K562 (cell line): ENCODE measurements around the gene TMEM214. TPM values are rescaled to one million over a fixed set of nuclear protein-coding genes. Genes with fewer than 3 reads are reported as not detected.

Experiments used
- CBFA2T2 ChIP-seq: fragments of 450-650 bp; conservative IDR thresholded peaks from 2 replicates; pipeline ENCODE4 v1.6.1; 2017; ENCODE audit warnings: mild to moderate bottlenecking
- CHCHD3 ChIP-seq: fragments of 250-450 bp; sonication (Bioruptor Pico); IDR thresholded peaks from 2 replicates; pipeline ENCODE4 v2.1.2; 2022; ENCODE audit warnings: mild to moderate bottlenecking
- ESRRB ChIP-seq: fragments of 250-450 bp; sonication (Bioruptor Pico); IDR thresholded peaks from 2 replicates; pipeline ENCODE4 v1.5.0; 2020; ENCODE audit warnings: mild to moderate bottlenecking, moderate library complexity, borderline replicate concordance
- JUN ChIP-seq, 2 experiments: sonication (generic) in 1 of 2; formaldehyde crosslinking in 1 of 2; IDR thresholded peaks; 2 replicates each; pipeline versions ENCODE4 v1.6.1 to v1.8.0; 2012 to 2022; ENCODE audit warnings: borderline replicate concordance in 2 of 2, mild to moderate bottlenecking in 2 of 2, improper control_type of control experiment in 1 of 2, low read depth in 1 of 2, low read length in 1 of 2, missing genetic modification reagents in 1 of 2
- MED1 ChIP-seq: sonication (generic); formaldehyde crosslinking; IDR thresholded peaks from 2 replicates; pipeline ENCODE4 v1.8.1; 2023; ENCODE audit warnings: missing genetic modification reagents, borderline replicate concordance
- NFE2 ChIP-seq: IDR thresholded peaks from 2 replicates; pipeline ENCODE4 v1.6.1; 2014; ENCODE audit warnings: antibody characterized with exemption, low read depth
- PHF8 ChIP-seq: fragments of 200-600 bp; sonication (generic); IDR thresholded peaks from 2 replicates; pipeline ENCODE4 v1.6.1; 2012; ENCODE audit warnings: mixed run types, mild to moderate bottlenecking, inconsistent platforms, low read length, moderate library complexity, borderline replicate concordance
- RBBP5 ChIP-seq: fragments of 200-600 bp; sonication (generic); IDR thresholded peaks from 2 replicates; pipeline ENCODE4 v1.6.1; 2012; ENCODE audit warnings: borderline replicate concordance, mild to moderate bottlenecking, low read length, control low read depth, inconsistent platforms; ENCODE audit not compliant: insufficient read depth, poor library complexity, severe bottlenecking
- RFX5 ChIP-seq: IDR thresholded peaks from 2 replicates; pipeline ENCODE4 v1.6.1; 2011; ENCODE audit warnings: low read depth, mild to moderate bottlenecking, improper control_type of control experiment, low read length
- RNF2 ChIP-seq: sonication (generic); IDR thresholded peaks from 2 replicates; pipeline ENCODE4 v1.6.1; 2016
- SAFB2 ChIP-seq: fragments of 200-400 bp; formaldehyde crosslinking; IDR thresholded peaks from 2 replicates; pipeline ENCODE4 v1.6.1; 2018; ENCODE audit warnings: borderline replicate concordance, low read length, low read depth, moderate library complexity; ENCODE audit not compliant: severe bottlenecking
- SIN3A ChIP-seq, 2 experiments: fragments of 150-350 bp in 1 of 2; IDR thresholded peaks; 2 replicates each; pipeline ENCODE4 v1.6.1; 2011 to 2016; ENCODE audit warnings: borderline replicate concordance in 2 of 2, low read depth in 2 of 2, low read length in 2 of 2, mild to moderate bottlenecking in 2 of 2, moderate library complexity in 2 of 2; ENCODE audit not compliant: control insufficient read depth in 1 of 2
- SMARCA4 ChIP-seq: fragments of 450-650 bp; IDR thresholded peaks from 2 replicates; pipeline ENCODE4 v1.6.1; 2016
- SMARCE1 ChIP-seq: fragments of 450-650 bp; IDR thresholded peaks from 2 replicates; pipeline ENCODE4 v1.7.1; 2016; ENCODE audit warnings: mild to moderate bottlenecking
- YY1 ChIP-seq, 3 experiments: IDR thresholded peaks; 2 replicates each; pipeline ENCODE4 v1.6.1; 2011; ENCODE audit warnings: low read length in 2 of 3, mild to moderate bottlenecking in 2 of 3, moderate library complexity in 2 of 3, borderline replicate concordance in 1 of 3, control low read depth in 1 of 3, low read depth in 1 of 3; ENCODE audit not compliant: insufficient read depth in 3 of 3, insufficient replicate concordance in 2 of 3, control insufficient read depth in 1 of 3, insufficient read length in 1 of 3; ENCODE audit errors: extremely low read depth in 1 of 3
- ZBTB7A ChIP-seq: IDR thresholded peaks from 2 replicates; pipeline ENCODE4 v1.6.1; 2011; ENCODE audit warnings: low read depth, mild to moderate bottlenecking, low read length, moderate library complexity, borderline replicate concordance; ENCODE audit not compliant: control insufficient read depth
- ZNF274 ChIP-seq: IDR thresholded peaks from 2 replicates; pipeline ENCODE4 v1.6.1; 2011; ENCODE audit warnings: low read depth, mild to moderate bottlenecking, low read length, moderate library complexity, borderline replicate concordance
- ZNF408 ChIP-seq: fragments of 250-450 bp; sonication (Bioruptor Pico); IDR thresholded peaks from 2 replicates; pipeline ENCODE4 v1.4.0; 2020; ENCODE audit warnings: low read depth, mild to moderate bottlenecking, moderate library complexity
- ZNF717 ChIP-seq: fragments of 250-450 bp; sonication (Bioruptor Pico); IDR thresholded peaks from 2 replicates; pipeline ENCODE4 v1.5.0; 2021
- polyA plus RNA-seq, 8 experiments: library from polyadenylated mRNA; depleted of rRNA in 4 of 8; stranded (reverse) in 5 of 8; unstranded in 3 of 8; fragments of >200 nt; fragmentation: Nextera tagmentation in 2 of 8; fragmentation: Illumina TruSeq in 1 of 8; extraction: Ambion mirVana in 2 of 8; extraction: Trizol in 1 of 8; gene quantifications; 2 replicates each; pipeline versions ENCODE4 v1.2.1 to v1.2.3, GENCODE V29; 2011 to 2014; ENCODE audit warnings: inconsistent platforms in 1 of 8, missing spikeins in 1 of 8
- total RNA-seq, 7 experiments: library from RNA; depleted of rRNA in 6 of 7; stranded (reverse); fragments of >200 nt in 6 of 7; fragmentation: Illumina TruSeq in 2 of 7; extraction: Trizol in 2 of 7; gene quantifications; 2 replicates each; pipeline versions ENCODE4 v1.2.1 to v1.2.3, GENCODE V29; 2011 to 2021; ENCODE audit warnings: low replicate concordance in 1 of 7
- TF ChIP-seq, protein P1 (sequence below): fragments of 250-450 bp; sonication (Bioruptor Pico); IDR thresholded peaks from 2 replicates; pipeline ENCODE4 v1.5.0; 2021; ENCODE audit warnings: mild to moderate bottlenecking, moderate library complexity
- TF ChIP-seq, protein P2 (sequence below): fragments of 450-650 bp; IDR thresholded peaks from 2 replicates; pipeline ENCODE4 v1.6.1; 2017; ENCODE audit warnings: antibody characterized with exemption, mild to moderate bottlenecking

TMEM214 gene
- total and polyA plus RNA-seq, 9 of the 15 experiments (the other 6 are each of a cell fraction or from before 2014, with no cell fraction given) = 11.4 to 81.4 (median 44.1) TPM

DNA sequence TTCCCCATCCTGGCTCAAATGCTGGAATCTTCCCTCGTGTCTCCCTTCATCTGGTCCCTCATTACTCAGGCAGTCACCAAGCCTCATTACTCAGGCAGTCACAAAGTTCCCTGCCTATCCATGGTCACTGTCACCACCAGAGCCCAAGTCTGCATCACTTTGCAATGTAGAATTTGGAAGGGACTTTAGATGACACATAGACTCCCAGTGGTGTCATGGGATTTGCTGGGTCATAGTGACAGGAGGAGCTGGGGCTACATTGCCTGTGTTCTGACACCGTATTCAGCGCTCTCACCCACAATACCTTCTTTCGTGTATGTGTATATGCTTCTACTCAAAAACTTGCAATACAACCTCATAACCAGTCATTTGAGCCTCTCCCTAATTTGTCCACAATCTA is 43.6 kb downstream of the TMEM214 start (continued):
- TF ChIP-seq, protein P1, sequence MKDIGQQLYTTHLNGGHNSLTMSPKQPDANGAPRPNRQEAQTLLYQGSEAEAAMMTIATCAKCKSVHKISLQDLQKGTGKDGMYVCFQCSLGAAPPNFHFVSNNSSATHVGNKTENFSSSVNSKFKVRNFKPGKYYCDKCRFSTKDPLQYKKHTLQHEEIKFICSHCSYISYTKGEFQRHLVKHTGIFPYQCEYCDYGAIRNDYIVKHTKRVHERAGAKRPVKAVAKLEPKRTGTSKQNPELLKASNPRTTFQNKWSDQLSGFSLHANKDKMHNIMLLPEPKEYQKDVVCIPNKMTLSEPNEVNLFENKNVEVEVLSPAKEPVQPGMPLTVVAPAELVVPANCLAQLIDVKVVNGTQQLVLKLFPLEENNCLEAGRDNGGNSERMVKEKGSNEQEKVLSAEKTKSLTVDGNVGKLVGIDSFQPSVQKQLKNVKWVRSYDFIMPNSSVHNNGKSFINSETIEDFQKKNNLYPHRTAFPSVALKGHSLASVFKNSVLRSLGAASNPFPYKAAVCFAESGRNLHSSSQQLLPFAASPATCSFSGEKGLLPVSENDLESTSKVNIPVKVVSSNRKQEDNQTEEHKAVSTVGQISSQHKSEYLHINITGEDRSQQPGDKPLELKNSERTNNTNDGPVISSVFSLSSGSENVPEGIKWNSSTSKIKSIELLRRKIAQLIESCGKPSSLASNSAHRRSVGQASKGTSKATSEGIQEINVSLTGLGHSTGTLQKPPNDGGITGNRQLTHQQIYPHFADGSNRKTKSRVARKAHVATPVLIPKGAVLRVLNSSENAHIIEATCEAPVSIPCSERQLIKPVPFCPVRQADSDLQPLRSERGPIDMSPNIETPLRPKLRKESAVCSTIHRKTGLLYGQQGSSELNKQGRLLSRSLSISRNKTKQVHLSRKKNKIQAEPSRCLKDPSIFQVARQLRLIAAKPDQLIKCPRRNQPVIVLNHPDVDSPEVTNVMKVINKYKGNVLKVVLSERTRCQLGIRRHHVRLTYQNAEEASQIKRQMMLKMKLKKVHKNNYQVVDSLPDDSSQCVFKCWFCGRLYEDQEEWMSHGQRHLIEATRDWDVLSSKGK (CRISPR knock-in tag) = no peak
- TF ChIP-seq RBBP5 (no peak), RNF2 (no peak), SAFB2 (no peak), CHCHD3 (CRISPR knock-in tag) (no peak), SIN3A (IDR thresholded peaks at IDR 0.05; ENCODE audit: borderline replicate concordance in 2 of 2, control insufficient read depth in 1 of 2, low read depth in 2 of 2, low read length in 2 of 2) (no peak), ZNF274 (no peak), RFX5 (no peak), ZNF408 (CRISPR knock-in tag) (no peak), ZBTB7A (no peak), NFE2 (peak; percentile 83), SMARCE1 (no peak), CBFA2T2 (no peak), PHF8 (no peak), JUN (IDR thresholded peaks at IDR 0.05; ENCODE audit: borderline replicate concordance, low read depth, low read length) (0 out of 2 replicates have a peak, but pooled peaks have one; percentile 27), JUN (CRISPR knock-in tag; IDR thresholded peaks at IDR 0.05; ENCODE audit: borderline replicate concordance) (no peak), SMARCA4 (peak; percentile 32), YY1 (IDR thresholded peaks at IDR 0.05; ENCODE audit: borderline replicate concordance in 1 of 3, control insufficient read depth in 1 of 3, extremely low read depth in 1 of 3, insufficient read depth in 3 of 3, insufficient read length in 1 of 3, insufficient replicate concordance in 2 of 3, low read depth in 1 of 3, low read length in 2 of 3) (no peak), MED1 (CRISPR knock-in tag) (no peak), ESRRB (CRISPR knock-in tag) (no peak), ZNF717 (CRISPR knock-in tag) (no peak)
- TF ChIP-seq, protein P2, sequence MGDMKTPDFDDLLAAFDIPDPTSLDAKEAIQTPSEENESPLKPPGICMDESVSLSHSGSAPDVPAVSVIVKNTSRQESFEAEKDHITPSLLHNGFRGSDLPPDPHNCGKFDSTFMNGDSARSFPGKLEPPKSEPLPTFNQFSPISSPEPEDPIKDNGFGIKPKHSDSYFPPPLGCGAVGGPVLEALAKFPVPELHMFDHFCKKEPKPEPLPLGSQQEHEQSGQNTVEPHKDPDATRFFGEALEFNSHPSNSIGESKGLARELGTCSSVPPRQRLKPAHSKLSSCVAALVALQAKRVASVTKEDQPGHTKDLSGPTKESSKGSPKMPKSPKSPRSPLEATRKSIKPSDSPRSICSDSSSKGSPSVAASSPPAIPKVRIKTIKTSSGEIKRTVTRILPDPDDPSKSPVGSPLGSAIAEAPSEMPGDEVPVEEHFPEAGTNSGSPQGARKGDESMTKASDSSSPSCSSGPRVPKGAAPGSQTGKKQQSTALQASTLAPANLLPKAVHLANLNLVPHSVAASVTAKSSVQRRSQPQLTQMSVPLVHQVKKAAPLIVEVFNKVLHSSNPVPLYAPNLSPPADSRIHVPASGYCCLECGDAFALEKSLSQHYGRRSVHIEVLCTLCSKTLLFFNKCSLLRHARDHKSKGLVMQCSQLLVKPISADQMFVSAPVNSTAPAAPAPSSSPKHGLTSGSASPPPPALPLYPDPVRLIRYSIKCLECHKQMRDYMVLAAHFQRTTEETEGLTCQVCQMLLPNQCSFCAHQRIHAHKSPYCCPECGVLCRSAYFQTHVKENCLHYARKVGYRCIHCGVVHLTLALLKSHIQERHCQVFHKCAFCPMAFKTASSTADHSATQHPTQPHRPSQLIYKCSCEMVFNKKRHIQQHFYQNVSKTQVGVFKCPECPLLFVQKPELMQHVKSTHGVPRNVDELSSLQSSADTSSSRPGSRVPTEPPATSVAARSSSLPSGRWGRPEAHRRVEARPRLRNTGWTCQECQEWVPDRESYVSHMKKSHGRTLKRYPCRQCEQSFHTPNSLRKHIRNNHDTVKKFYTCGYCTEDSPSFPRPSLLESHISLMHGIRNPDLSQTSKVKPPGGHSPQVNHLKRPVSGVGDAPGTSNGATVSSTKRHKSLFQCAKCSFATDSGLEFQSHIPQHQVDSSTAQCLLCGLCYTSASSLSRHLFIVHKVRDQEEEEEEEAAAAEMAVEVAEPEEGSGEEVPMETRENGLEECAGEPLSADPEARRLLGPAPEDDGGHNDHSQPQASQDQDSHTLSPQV = peak; percentile 74; the same call in 1 of the 2 replicates
